Hindlimb muscle (tissue), 1 donor: Measurements from ENCODE around the gene EIF1AX. TPM values are rescaled to one million over a fixed set of nuclear protein-coding genes. Genes with fewer than 3 reads are reported as not detected.
"Not testable (repeated sequence)": the region's sequence is repeated elsewhere in the genome, so short reads cannot be mapped to it uniquely, and the experiment has no call there.

ENCODE experiments used
- DNase-seq: peaks from one replicate; pipeline ENCODE4 v3.0.0-alpha.2; 2013
- polyA plus RNA-seq: library from polyadenylated mRNA; unstranded; fragments of 120-200 nt; gene quantifications from one replicate; pipeline ENCODE4 v1.2.1, GENCODE V29; 2013; ENCODE audit not compliant: insufficient read length

EIF1AX gene
- polyA plus RNA-seq, 1 donor = 67.3 TPM

- not testable (repeated sequence) for DNase-seq
These were observed 14.8 kb downstream of the EIF1AX start for GRCh38 chrX:20126833-20127232.

DNA sequence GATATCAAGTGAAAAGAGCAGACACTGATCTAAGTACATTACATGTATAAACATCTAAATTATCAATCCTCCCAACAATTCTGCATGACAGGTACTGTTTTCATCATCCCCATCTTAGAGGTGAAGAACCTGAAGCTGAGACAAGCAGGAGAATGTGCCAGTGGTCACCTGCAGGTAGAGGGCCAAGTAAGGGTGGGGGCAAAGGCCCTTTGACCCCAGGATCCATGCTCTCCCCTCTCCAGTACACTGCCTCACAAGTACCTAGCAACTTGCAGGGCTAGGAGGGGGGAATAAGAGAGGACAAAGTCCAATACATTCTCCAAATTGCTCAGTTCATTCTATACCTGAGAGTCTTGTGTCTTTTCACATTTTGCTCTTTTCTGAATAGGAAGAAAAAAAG is 16.7 kb downstream of the EIF1AX start:
- no peak for DNase-seq

GRCh38 chrX:20118065-20118824 is 23.4 kb downstream of the EIF1AX start:
- no peak for DNase-seq

DNA sequence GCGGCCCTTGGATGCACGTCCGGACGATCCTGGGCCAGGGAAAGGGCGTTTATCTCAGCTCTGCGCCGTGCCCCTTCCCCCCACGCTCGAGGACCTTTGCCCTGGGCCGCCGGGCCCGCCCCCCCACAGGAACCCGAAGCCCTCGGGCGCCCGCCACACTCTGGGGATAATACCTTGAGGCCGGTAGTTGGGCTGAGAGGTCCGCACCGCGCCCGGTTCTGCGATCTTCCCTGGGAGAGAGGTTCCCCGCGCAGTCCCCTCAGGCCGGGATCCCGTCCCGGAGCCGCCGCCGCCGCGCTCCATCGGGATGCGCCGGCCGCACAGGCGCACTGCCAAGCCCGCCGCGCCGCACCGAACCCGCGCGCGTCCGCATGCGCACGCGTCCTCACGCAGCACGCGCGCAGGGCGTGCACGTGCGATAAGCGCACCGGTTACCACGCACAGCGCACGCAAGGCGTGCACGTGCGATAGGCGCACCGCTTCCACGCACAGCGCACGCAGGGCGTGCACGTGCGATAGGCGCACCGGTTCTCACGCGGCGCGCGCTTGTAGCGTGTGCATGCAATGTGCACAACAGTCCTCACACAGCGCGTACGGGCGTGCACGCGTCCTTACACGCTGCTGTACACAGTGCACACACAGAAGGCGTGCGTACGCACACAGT is 24.9 kb downstream of the EIF1AX start, which contains the start of gene MAP7D2:
Gene MAP7D2 (minus strand): TSS at position 331 of the 664 bp plus-strand sequence. CDS start 28 bp downstream, at position 303.
- no peak for DNase-seq

GRCh38 chrX:20116087-20116576 is 25.5 kb downstream of the EIF1AX start:
- no peak for DNase-seq

GRCh38 chrX:20112022-20112774 is 29.4 kb downstream of the EIF1AX start:
- DNase-seq = no peak

GRCh38 chrX:20111271-20111670 is 30.4 kb downstream of the EIF1AX start:
- no peak for DNase-seq

- no peak for DNase-seq
These were observed 39.6 kb downstream of the EIF1AX start for GRCh38 chrX:20101934-20102581.

DNA sequence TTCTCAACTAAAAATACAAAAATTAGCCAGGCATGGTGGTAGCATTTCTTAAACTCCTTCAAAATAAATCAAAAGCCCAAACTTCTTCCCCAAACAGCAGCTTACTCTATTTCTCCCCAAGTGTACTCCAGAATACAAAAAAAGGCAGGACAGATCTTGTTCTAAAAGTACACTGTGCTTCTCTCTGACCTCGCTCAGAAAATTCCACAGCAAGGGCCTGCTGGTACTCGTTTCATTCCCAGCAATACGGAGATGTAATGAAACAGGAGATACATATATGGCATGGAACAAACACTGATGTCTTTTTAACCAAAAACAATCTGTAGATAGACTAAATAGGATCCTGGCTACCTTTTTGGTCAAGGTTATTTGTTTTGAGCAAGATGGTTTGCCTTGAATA is 50.1 kb downstream of the EIF1AX start:
- DNase-seq = no peak

GRCh38 chrX:20089845-20090244 is 51.8 kb downstream of the EIF1AX start:
- no peak for DNase-seq

GRCh38 chrX:20080277-20080676 is 61.4 kb downstream of the EIF1AX start:
- no peak for DNase-seq

Other genes with a start within 250 kb of the EIF1AX start
- gene BCLAF3, start 150.8 kb downstream of the EIF1AX start, polyA plus RNA-seq = 8.3 TPM
- 0.45 TPM for gene MAP7D2, start 24.9 kb downstream of the EIF1AX start, polyA plus RNA-seq
- 42.7 TPM for gene RPS6KA3, start 125.1 kb upstream of the EIF1AX start, polyA plus RNA-seq